Activated T-helper 2 cell treated with anti-CD3 and anti-CD28 coated beads, Interferon-gamma antibody, Interleukin-2, Interleukin-4, amounts not matched to agents 10 μg/mL and 5 μg/mL and 100 μg/mL, durations not matched to agents 14 hours and 24 hours and 36 hours (primary cell): ENCODE data around the gene RFX2. TPM values are rescaled to one million over a fixed set of nuclear protein-coding genes. Genes with fewer than 3 reads are reported as not detected.
"Not testable (repeated sequence)": the region's sequence is repeated elsewhere in the genome, so short reads cannot be mapped to it uniquely, and the experiment has no call there.

ENCODE experiments used
- DNase-seq: peaks from one replicate; pipeline ENCODE4 v3.0.0; 2021; ENCODE audit warnings: low spot score
- H3K27ac Mint-ChIP-seq: one replicate; pipeline ENCODE4 v1.8.0; 2021; ENCODE audit warnings: mixed read lengths
- H3K27me3 Mint-ChIP-seq: one replicate; pipeline ENCODE4 v1.8.0; 2021; ENCODE audit warnings: low read depth, mixed read lengths
- H3K36me3 Mint-ChIP-seq: one replicate; pipeline ENCODE4 v1.8.0; 2021; ENCODE audit warnings: low read depth, mixed read lengths
- H3K4me1 Mint-ChIP-seq: one replicate; pipeline ENCODE4 v1.8.0; 2021; ENCODE audit warnings: low read depth, mixed read lengths
- H3K4me3 Mint-ChIP-seq: one replicate; pipeline ENCODE4 v1.8.0; 2021; ENCODE audit warnings: low read depth, mild to moderate bottlenecking, moderate library complexity, mixed read lengths
- H3K9me3 Mint-ChIP-seq: one replicate; pipeline ENCODE4 v1.8.0; 2021; ENCODE audit warnings: mixed read lengths
- intact Hi-C: fragments of 100-400 bp; cut with micrococcal nuclease; formaldehyde crosslinking; loops from one replicate; pipeline ENCODE4 v1.15.1; 2023
- total RNA-seq: library from RNA; stranded (reverse); gene quantifications from 2 replicates; pipeline ENCODE4 v1.2.3, GENCODE V29; 2022

RFX2 gene
- total RNA-seq, 1 donor from 2014 or later: 8.7 TPM

GRCh38 chr19:6084821-6085220 lies 25.5 kb downstream of the RFX2 start:
- Mint-ChIP-seq H3K4me3 (no peak overlapping the region), H3K27me3 (no peaks in the 10 kb centered on the region), H3K9me3 (no peaks in the 10 kb centered on the region), H3K27ac (no peak overlapping the region), H3K36me3 (peaks cover 2% of the 10 kb centered on the region), H3K4me1 (peaks cover 21% of the 10 kb centered on the region)
- intact Hi-C loops: no loop called here
- DNase-seq: no peak

- Mint-ChIP-seq H3K4me1 (no peaks in the 10 kb centered on the region), H3K4me3 (no peak overlapping the region)
Observed at GRCh38 chr19:6079107-6079506, 31.2 kb downstream of the RFX2 start.

DNA sequence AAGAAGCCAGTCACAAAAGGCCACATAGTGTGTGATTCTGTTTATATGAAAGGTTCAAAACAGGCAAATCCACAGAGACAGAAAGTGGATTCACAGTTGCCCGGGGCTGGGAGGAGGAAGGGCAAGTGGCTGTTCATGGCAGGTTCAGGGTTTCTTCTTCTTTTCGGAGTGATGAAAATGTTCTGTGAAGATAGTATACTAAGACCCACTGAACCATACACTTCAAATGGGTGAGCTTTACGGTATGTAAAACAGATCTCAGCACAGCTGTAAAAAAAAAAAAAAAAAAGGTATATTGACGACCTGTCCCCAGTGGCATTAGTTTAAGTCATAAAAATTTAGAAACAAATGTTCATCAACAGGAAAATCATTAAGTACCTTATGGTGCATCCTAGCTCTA lies 32.2 kb downstream of the RFX2 start:
- Mint-ChIP-seq H3K4me1 (no peaks in the 10 kb centered on the region), H3K27me3 (no peaks in the 10 kb centered on the region), H3K4me3 (no peak overlapping the region), H3K27ac (no peak overlapping the region), H3K9me3 (no peaks in the 10 kb centered on the region), H3K36me3 (no peaks in the 10 kb centered on the region)
- no peak for DNase-seq
- intact Hi-C loops: no loop called here

More at GRCh38 chr19:6079107-6079506, 31.2 kb downstream of the RFX2 start:
- DNase-seq: no peak
- no peaks in the 10 kb centered on the region for H3K36me3 Mint-ChIP-seq
- intact Hi-C loops: no loop called here
- no peaks in the 10 kb centered on the region for H3K27me3 Mint-ChIP-seq
- no peaks in the 10 kb centered on the region for H3K9me3 Mint-ChIP-seq
- H3K27ac Mint-ChIP-seq: no peak overlapping the region

- H3K4me3 Mint-ChIP-seq: no peak overlapping the region
- intact Hi-C loops: no loop called here
- H3K27ac Mint-ChIP-seq: no peak overlapping the region
- H3K36me3 Mint-ChIP-seq: no peaks in the 10 kb centered on the region
- H3K9me3 Mint-ChIP-seq: no peaks in the 10 kb centered on the region
- H3K27me3 Mint-ChIP-seq: no peaks in the 10 kb centered on the region
- no peak for DNase-seq
- H3K4me1 Mint-ChIP-seq: no peaks in the 10 kb centered on the region
Observed at GRCh38 chr19:6076675-6077463, 33.4 kb downstream of the RFX2 start.

DNA sequence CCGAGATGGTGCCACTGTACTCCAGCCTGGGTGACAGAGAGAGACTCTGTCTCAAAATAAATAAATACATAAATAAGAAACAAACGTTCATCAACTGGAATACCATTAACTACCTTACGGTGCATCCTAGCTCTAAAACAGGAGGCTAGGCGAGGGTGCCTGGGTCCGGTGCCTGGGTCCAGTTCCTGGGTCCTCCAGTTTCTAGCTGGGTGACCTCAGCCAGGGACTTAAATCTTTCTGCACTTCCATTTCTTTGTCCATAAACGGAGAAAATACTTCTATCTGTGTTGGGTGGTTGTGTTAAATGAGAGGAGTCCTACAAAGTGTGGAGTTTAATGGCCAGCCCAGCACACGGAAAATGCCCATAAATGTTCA lies 34.0 kb downstream of the RFX2 start:
- Mint-ChIP-seq H3K9me3 (no peaks in the 10 kb centered on the region), H3K4me3 (no peak overlapping the region), H3K36me3 (no peaks in the 10 kb centered on the region), H3K27me3 (no peaks in the 10 kb centered on the region), H3K27ac (no peak overlapping the region), H3K4me1 (no peaks in the 10 kb centered on the region)
- DNase-seq: no peak
- intact Hi-C loops: no loop called here

GRCh38 chr19:6074709-6075403 lies 35.4 kb downstream of the RFX2 start:
- Mint-ChIP-seq H3K4me1 (no peaks in the 10 kb centered on the region), H3K27ac (no peak overlapping the region), H3K36me3 (no peaks in the 10 kb centered on the region), H3K4me3 (no peak overlapping the region), H3K9me3 (no peaks in the 10 kb centered on the region), H3K27me3 (no peaks in the 10 kb centered on the region)
- no peak for DNase-seq
- intact Hi-C loops: no loop called here

DNA sequence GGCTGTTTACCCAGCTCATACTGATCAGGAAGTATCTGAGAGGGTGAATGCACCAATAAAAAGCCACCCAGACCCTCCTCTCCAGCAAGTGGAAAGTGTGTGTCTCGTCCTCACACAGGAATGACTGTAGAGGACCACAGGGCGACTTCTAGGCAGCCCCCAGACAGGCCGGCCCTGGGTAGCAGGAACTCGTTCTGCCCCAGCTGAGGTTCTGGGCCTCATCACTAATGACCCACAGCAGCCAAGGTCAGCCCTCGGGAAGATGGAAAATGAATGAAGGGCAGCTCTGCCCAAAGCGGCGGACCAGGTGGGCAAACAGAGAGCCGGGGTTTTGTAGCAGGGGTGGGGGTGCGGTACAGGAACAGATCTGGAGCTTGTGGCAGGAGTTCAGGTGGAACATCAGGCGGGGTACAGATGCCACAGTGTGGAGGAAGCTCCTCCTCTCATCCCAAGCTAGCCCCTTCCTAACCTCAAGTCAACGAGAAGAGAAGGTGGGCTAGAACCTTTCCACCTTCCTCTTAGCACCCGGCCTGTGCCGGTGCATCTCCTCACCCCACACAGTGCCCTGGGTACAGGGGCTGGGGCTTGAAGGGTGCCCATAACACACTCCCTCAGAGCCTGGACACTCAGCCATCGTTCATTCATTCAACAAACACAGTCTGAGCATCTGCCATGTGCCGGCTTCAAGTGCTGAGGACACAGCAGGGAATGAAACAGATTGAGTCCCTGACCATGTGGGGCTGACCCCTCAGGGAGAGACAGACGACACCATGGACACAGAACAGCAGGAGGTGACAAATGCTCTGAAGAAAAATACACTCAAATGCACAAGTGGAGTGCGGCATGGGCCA lies 36.2 kb downstream of the RFX2 start:
- no peak overlapping the region for H3K4me3 Mint-ChIP-seq
- no peak for DNase-seq
- peaks cover 4% of the 10 kb centered on the region for H3K4me1 Mint-ChIP-seq
- H3K9me3 Mint-ChIP-seq: peaks cover 6% of the 10 kb centered on the region
- H3K36me3 Mint-ChIP-seq: peaks cover 4% of the 10 kb centered on the region
- intact Hi-C loops: no loop called here
- H3K27me3 Mint-ChIP-seq: no peaks in the 10 kb centered on the region
- H3K27ac Mint-ChIP-seq: no peak overlapping the region

- intact Hi-C loops, H3K27me3 Mint-ChIP-seq, H3K36me3 Mint-ChIP-seq, H3K9me3 Mint-ChIP-seq, H3K4me1 Mint-ChIP-seq, DNase-seq, H3K4me3 Mint-ChIP-seq, H3K27ac Mint-ChIP-seq: not testable (repeated sequence)
Observed at GRCh38 chr19:6073233-6073632, 37.1 kb downstream of the RFX2 start.

DNA sequence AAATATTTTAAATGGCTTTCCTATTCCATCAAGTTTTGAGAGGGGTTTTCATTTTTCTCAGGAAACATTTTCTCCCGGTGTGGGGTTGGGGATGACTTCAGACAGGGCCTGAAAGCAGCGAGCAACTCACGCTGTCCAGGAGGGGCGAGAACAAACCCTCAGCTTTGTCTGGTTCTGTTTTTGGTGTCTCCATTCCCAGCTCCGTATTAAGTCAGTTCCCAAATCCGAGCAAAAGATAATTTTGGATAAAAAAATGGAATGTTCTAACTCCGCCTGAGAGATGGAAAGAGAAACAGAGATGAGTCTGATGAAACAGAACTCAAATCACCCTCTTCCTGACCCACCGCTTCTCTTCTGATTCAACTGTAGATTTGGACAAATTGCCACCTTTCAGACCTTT lies 38.4 kb downstream of the RFX2 start:
- Mint-ChIP-seq H3K36me3 (peaks cover 4% of the 10 kb centered on the region), H3K27me3 (no peaks in the 10 kb centered on the region), H3K4me3 (no peak overlapping the region), H3K27ac (no peak overlapping the region), H3K4me1 (peaks cover 11% of the 10 kb centered on the region), H3K9me3 (peaks cover 6% of the 10 kb centered on the region)
- no peak for DNase-seq
- intact Hi-C loops: no loop called here

GRCh38 chr19:6070720-6071485 lies 39.4 kb downstream of the RFX2 start:
- H3K9me3 Mint-ChIP-seq: peaks cover 6% of the 10 kb centered on the region
- DNase-seq: no peak
- H3K4me3 Mint-ChIP-seq: no peak overlapping the region
- H3K4me1 Mint-ChIP-seq: peaks cover 20% of the 10 kb centered on the region
- no peak overlapping the region for H3K27ac Mint-ChIP-seq
- H3K36me3 Mint-ChIP-seq: peaks cover 4% of the 10 kb centered on the region
- H3K27me3 Mint-ChIP-seq: no peaks in the 10 kb centered on the region
- intact Hi-C loops: no loop called here

- Mint-ChIP-seq H3K4me3 (no peak overlapping the region), H3K4me1 (peaks cover 23% of the 10 kb centered on the region), H3K36me3 (peaks cover 4% of the 10 kb centered on the region), H3K27me3 (no peaks in the 10 kb centered on the region), H3K27ac (no peak overlapping the region), H3K9me3 (peaks cover 6% of the 10 kb centered on the region)
- intact Hi-C loops: no loop called here
- DNase-seq: no peak
Observed at GRCh38 chr19:6070207-6070681, 40.1 kb downstream of the RFX2 start.

GRCh38 chr19:6069268-6069791 lies 41.0 kb downstream of the RFX2 start:
- intact Hi-C loops: no loop called here

More at GRCh38 chr19:6069268-6069791, 41.0 kb downstream of the RFX2 start:
- peaks cover 4% of the 10 kb centered on the region for H3K36me3 Mint-ChIP-seq
- no peaks in the 10 kb centered on the region for H3K27me3 Mint-ChIP-seq
- peaks cover 6% of the 10 kb centered on the region for H3K9me3 Mint-ChIP-seq
- H3K27ac Mint-ChIP-seq: no peak overlapping the region
- H3K4me1 Mint-ChIP-seq: peaks cover 26% of the 10 kb centered on the region
- DNase-seq: no peak
- H3K4me3 Mint-ChIP-seq: no peak overlapping the region
